AG08395 (cell line): ENCODE results near the gene NAGA.

Source experiments
- DNase-seq: peaks from one replicate; pipeline ENCODE4 v3.0.0; 2012; ENCODE audit warnings: mixed read lengths, low spot score

The NAGA gene

DNA sequence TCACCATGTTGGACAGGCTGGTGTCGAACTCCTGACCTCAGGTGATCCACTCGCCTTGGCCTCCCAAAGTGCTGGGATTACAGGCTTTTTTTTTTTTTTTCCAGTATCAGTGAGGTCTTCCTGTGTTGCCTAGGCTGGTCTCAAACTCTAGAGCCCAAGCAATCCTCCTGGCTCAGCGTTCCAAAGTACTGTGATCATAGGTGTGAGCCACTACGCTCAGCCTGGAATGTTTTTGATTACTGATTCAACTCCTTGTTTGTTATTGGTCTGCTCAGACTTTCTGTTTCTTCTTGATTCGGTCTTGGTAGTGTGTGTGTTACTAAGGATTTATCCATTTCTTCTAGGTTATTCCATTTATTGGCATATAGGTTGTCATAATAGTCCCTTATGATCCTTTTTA is 31.3 kb downstream of the NAGA start:
- DNase-seq, result peak; percentile 8

DNA sequence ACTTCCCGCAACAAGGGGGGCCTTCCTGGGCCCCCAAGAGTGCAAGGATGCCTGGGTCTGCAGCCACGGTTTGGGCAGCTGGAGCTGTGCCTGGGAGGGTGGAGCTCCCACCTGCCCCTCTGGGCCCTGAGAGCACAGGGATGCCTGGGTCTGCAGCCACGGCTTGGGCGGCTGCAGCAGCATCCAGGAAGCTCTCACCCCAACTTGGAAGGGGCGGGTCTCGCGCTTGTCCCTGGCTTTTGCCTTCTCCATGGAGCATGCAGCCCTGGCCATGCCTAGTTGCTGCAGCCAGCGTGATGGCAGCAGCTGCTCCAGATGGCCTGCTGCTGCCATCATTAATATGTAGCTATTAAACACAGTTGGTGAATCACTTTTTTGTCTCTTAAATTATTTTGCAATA is 35.4 kb downstream of the NAGA start:
- DNase-seq, result no peak

DNA sequence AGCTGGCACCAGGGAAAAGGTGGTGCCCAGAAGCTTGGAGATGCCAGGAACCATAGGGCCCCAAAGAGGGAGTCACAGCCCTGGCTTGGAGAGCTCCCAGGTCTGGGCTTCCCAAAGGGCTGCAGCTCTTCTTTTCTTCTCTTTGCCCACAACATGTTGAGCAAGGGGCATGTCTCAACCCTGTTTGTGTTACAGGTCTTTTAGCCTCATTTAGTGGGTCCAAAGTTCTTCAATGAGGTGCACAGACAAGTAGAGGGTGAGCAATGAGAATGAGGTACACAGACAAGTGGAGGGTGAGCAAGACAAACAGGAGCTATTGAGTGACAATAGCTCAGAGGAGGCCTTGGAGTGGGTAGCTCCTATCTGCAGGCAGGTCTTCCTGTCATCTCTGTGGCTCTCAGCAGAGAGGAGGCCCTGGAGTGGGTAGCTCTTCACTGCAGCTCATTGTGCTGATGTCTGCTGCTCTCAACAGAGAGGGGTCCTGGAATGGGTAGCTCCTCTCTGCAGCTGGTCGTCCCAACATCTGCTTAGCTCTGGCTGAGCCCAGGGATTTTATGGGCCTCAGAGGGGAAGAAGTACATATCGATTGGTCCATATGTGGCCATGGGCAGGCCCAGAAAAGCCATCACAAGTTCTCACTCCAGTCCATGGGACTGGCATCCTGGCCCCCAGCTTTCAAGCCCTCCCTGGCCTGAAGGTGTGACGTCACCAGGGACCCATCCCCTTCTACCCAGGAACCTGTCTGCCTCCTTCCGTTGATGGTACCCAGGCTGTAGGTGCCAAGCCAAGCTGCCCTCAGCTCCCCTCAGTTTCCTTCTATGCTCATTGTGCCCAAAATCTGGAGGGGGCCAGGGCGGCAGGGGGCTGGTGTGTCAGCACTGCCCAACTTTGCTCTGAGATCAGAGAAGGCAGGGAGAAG is 37.1 kb downstream of the NAGA start:
- DNase-seq, result no peak

DNA sequence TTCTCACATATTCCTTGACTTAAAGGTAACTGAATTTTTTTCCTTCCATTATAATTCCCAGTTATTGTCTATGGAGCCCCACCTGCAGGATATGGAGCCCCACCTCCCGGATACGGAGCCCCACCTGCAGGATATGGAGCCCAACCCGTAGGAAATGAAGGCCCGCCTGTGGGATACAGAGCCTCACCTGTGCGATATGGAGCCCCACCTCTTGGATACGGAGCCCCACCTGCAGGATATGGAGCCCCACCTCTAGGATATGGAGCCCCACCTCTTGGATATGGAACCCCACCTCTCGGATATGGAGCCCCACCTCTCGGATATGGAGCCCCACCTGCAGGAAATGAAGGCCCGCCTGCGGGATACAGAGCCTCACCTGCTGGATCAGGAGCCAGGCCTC is 43.9 kb downstream of the NAGA start:
- no peak for DNase-seq

DNA sequence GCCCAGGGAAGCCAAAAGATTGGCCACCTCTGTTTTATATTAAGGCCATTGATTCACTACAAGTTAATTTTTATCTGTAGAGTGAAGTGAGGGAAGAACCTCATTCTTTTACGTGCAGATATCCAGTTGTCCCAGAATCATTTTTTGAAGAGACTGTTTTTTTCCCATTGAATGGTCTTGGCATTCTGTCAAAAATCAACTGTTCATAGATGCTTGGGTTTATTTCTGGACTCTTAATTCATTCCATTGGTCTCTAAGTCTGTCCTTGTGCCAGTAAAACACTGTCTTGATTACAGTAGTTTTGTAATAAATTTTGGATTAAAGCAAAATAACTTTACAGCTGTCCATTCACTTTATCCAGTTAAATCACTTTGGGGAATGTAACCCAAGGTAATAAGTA is 45.2 kb downstream of the NAGA start:
- no peak for DNase-seq

DNA sequence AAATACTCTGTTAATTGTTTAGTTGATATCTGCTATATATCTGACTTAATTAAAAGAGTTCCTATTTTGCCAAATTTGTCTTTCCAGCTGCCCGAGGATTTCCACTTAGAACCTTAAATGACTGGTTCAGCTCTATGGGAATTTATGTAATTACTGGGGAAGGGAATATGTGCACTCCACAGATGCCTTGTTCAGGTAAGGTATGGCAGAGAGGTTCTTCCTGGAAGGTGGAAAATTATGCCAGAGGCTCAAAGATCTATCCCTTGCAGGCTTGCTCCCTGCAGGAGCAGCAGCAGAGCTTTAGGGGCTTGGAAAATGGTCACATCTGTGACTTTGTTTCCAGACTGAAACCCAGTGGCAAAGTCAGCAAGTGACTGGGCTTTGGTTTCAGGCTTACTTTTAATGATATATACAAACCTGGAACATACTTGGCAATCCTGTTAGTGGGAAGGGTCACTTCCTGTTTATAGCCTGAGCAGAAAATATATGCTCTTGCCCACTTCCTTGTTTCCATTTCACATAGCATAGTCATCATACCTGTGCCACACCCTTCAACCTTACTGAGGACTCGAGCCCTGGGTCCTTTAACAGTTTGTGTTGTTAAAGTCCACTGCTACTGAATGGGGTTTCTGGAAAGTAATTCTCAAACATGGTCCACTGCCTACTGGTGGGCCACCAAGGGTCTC is 48.3 kb downstream of the NAGA start:
- no peak for DNase-seq

DNA sequence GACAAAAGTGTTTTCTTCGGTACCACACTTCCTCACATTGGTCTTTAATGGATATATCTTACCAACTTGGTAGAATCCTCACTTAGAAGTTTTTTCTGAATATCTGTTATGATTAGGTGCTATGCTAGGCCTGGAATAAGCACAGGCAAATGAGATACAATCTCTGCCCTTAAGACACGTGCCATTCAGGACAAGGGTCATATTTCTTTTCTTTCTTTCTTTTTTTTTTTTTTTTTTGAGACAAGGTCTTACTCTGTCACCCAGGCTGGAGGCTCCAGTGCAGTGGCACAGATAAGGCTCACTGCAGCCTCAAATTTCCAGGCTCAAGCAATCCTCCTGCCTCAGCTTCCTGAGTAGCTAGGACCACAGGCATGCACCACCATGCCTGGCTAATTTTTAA is 49.0 kb downstream of the NAGA start:
- DNase-seq, result no peak

DNA sequence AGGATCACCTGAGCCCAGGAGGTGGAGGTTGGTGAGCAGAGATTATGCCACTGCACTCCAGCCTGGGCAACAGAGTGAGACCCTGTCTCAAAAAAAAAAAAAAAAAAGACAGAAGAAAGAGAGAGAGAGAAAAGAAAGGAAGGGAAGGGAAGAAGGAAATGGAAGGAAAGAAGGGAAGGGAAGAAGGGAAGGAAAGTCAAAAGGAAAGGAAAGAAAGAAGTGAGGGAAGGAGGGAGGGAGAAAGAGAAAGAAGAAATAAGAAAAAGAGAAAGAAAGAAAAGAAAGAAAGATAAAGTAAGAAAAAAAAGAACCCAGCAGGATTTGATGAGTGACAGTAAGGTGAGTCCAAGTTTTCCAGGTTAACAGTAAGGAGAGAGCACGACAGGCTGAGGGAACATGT is 52.4 kb downstream of the NAGA start:
- no peak for DNase-seq

DNA sequence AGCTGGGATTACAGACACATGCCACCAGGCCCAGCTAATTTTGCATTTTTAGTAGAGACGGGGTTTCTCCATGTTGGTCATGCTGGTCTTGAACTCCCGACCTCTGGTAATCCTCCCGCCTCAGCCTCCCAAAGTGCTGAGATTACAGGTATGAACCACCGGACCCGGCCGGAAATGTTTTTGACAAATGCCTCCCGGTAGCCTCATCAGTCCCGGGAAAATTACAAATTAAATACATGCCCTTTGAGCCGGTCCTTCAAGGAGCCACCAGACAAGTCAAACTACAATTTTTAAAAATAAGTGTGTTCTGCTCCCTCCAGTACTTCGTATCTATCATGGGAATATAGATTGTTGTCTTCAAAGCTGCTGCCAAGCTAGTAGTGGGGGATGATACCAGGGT is 54.5 kb downstream of the NAGA start:
- no peak for DNase-seq

DNA sequence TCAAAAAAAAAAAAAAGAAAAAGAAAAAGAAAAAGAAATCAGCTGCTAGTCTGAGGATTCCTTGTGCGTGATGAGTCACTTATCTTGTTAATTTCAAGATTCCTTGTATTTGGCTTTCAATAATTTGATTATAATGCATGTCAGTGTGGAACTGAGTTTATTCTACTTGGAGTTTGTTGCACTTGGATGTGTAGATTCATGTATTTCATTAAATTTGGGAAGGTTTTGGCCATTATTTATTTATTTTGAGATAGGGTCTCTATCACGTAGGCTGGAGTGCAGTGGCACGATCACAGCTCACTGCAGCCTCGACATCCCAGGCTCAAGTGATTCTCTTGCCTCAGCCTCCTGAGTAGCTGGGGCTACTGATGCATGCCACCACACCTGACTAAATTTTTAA is 57.2 kb downstream of the NAGA start:
- no peak for DNase-seq

DNA sequence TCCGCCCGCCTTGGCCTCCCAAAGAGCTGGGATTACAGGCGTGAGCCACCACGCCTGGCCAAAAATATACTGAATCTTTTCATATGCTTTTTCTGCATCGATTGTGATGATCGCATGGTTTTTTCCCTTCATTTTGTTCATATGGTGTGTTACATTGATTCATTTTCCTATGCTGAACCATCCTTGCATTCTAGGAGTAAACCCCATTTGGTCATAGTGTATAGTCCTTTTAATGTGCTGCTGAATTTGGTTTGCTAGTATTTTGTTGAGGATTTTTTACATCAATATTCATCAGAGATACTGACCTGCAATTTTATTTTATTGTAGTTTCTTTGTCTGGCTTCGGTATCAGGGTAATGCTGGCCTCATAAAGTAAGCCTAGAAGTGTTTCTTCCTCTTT is 59.8 kb downstream of the NAGA start:
- no peak for DNase-seq
